ENCODE results near the gene GRPEL1. TPM values are rescaled to one million over a fixed set of nuclear protein-coding genes. Genes with fewer than 3 reads are reported as not detected.

Gene GRPEL1
- total and polyA plus RNA-seq, 8 donors = 7.7 to 15.6 (median 11.3) TPM

DNA sequence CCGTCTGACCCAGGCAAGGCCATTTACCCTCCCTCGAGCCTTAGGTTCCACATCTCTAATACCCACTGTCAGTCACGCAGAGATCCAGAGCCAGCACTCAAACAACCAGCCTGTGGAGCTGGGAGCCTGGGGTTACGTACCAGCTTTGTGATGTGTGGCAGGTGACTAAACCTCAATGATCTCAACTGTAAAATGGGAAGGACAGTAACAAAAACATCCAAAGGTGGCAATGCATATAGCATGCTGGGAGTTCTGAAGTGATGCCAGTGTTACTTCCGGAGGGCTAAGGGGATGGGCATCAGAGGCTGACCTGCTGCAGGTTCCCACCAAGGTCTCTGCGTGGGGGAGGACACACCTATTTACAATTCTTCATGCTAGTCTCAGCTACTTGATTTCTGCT lies 6.0 kb downstream of the GRPEL1 start:
- Histone ChIP-seq H3K9me3 (no peaks in the 10 kb centered on the region), H3K36me3 (peaks cover 3 to 47% (median 7%) of the 10 kb centered on the region in 3 donors), H3K27me3 (no peaks in the 10 kb centered on the region), H3K27ac (no peak overlapping the region), H3K4me3 (no peak overlapping the region), H3K4me1 (peaks cover 3 to 7% (median 6%) of the 10 kb centered on the region in 3 donors)
- no peak for DNase-seq
- 85 to 93% methylated on average over 6 of the region's 6 CpGs for WGBS, 2 donors
- FAIRE-seq = no peak
- intact Hi-C loops (cut with DNase I) = no loop called here
- ATAC-seq = no peak
- no peak for TF ChIP-seq CTCF (IDR thresholded peaks at IDR 0.05)

- Histone ChIP-seq H3K27ac (no peak overlapping the region), H3K9me3 (no peaks in the 10 kb centered on the region), H3K27me3 (no peaks in the 10 kb centered on the region), H3K4me3 (no peak overlapping the region), H3K36me3 (peaks cover 3 to 57% (median 7%) of the 10 kb centered on the region in 3 donors), H3K4me1 (no peaks in the 10 kb centered on the region)
- intact Hi-C loops (cut with DNase I) = no loop called here
- TF ChIP-seq CTCF (IDR thresholded peaks at IDR 0.05) = no peak
- no peak for DNase-seq
- no peak for FAIRE-seq
- WGBS, 2 donors = 89 to 91% methylated on average over 20 of the region's 20 CpGs
- peak in 1 of 4 donors; percentile 17 for ATAC-seq
Measured at GRCh38 chr4:7060346-7061150, 7.3 kb downstream of the GRPEL1 start.

DNA sequence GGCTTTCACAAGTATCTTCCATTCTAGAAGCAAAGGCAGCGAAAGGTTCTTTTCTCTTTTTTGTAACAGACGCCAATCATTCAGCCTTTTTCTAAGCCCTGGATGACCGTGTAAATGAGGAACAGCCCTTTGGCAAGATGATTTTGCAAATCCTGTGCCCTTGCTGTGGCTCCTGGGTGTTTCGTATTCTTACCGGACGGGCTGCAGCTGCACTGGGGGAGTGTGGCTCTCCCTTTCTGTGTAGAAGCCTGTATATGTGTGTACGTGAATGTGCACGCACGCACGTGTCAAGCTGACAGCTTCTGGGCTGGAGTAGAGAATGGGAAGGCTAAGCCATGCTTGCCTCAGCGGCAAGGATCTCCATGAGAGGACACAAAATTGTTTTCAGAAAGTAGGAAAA lies 8.2 kb downstream of the GRPEL1 start:
- FAIRE-seq (no peak), DNase-seq (no peak), ATAC-seq (no peak)
- Histone ChIP-seq H3K27ac (no peak overlapping the region), H3K4me1 (no peaks in the 10 kb centered on the region), H3K9me3 (no peaks in the 10 kb centered on the region), H3K4me3 (no peak overlapping the region), H3K27me3 (no peaks in the 10 kb centered on the region), H3K36me3 (peaks cover 3 to 66% (median 7%) of the 10 kb centered on the region in 3 donors)
- WGBS, 2 donors = 85 to 88% methylated on average over 11 of the region's 11 CpGs
- intact Hi-C loops (cut with DNase I) = no loop called here
- no peak for TF ChIP-seq CTCF (IDR thresholded peaks at IDR 0.05)

DNA sequence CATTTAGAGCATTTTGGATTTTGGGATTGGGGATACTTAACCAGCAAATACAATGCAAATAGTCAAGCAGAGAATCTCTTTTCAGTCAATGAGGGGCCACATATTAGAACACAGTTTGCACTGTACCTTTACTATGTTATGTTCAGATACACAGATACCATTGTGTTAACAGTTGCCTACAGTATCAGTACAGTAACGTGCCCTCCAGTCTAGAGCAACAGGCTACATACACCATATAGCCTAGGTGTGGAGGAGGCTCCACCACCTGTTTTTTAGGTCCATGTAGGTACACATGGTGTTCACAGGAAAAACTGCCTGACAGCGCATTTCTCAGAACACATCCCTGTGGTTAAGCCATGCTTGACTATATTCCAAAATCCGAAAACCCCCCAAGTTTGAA lies 9.1 kb downstream of the GRPEL1 start:
- no peak overlapping the region for H3K27ac ChIP-seq
- 83 to 87% methylated on average over 3 of the region's 3 CpGs for WGBS, 2 donors
- H3K9me3 ChIP-seq = no peaks in the 10 kb centered on the region
- intact Hi-C loops (cut with DNase I) = no loop called here
- no peak for DNase-seq
- no peaks in the 10 kb centered on the region for H3K4me1 ChIP-seq
- no peak for TF ChIP-seq CTCF (IDR thresholded peaks at IDR 0.05)
- peaks cover 2 to 71% (median 7%) of the 10 kb centered on the region in 3 donors for H3K36me3 ChIP-seq
- FAIRE-seq = no peak
- no peak overlapping the region for H3K4me3 ChIP-seq
- ATAC-seq = peak in 1 of 4 donors; percentile 12
- no peaks in the 10 kb centered on the region for H3K27me3 ChIP-seq

GRCh38 chr4:7055990-7056325 lies 11.9 kb downstream of the GRPEL1 start:
- H3K9me3 ChIP-seq = no peaks in the 10 kb centered on the region
- H3K4me1 ChIP-seq = peaks cover 5 to 8% (median 5%) of the 10 kb centered on the region in 3 donors
- H3K4me3 ChIP-seq = no peak overlapping the region
- FAIRE-seq (no peak), DNase-seq (peak in 1 of 6 donors; percentile 49), ATAC-seq (no peak)
- WGBS, 2 donors = 79 to 88% methylated on average over 10 of the region's 10 CpGs
- peaks cover 0 to 51% (median 0%) of the 10 kb centered on the region in 3 donors for H3K36me3 ChIP-seq
- H3K27ac ChIP-seq = no peak overlapping the region
- no peak for TF ChIP-seq CTCF (IDR thresholded peaks at IDR 0.05)
- no peaks in the 10 kb centered on the region for H3K27me3 ChIP-seq
- intact Hi-C loops (cut with DNase I) = no loop called here
